Body of pancreas (tissue), 4 donors: ENCODE results near the gene TTC23L.

Experiments
- POLR2A ChIP-seq, 3 donors: fragments of 450-650 bp; IDR thresholded peaks; one replicate each; pipeline ENCODE4 v1.6.1; 2016; ENCODE audit warnings: antibody characterized with exemption in 3 of 3, mild to moderate bottlenecking in 2 of 3
- TF ChIP-seq, protein P1 (sequence below), 7 experiments: fragments of 450-650 bp in 4 of 7; fragments of 200-600 bp in 3 of 7; sonication (generic) in 3 of 7; IDR thresholded peaks; one replicate each; pipeline ENCODE4 v1.5.1; 2016 to 2019; ENCODE audit warnings: antibody characterized with exemption in 7 of 7

DNA sequence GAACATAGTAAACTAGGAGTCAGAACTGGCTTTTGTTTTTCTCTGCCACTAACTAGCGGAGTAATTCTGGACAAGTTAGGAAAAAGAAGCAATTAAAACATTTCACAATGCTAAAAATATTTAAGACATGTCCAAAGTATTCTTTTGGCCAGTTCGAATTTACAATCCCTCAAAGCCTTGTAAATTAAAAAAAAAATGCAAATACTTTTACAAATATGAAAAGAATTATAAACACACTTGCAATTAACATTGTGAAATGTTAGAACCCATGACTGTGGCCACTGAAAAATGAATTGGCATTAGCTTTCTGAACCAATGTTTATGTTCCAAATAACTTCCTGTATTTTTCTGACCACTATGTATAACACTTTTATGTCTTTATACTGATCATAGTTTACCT lies 74.1 kb downstream of the TTC23L start:
- TF ChIP-seq POLR2A (IDR thresholded peaks at IDR 0.05), result no peak
- TF ChIP-seq, protein P1, sequence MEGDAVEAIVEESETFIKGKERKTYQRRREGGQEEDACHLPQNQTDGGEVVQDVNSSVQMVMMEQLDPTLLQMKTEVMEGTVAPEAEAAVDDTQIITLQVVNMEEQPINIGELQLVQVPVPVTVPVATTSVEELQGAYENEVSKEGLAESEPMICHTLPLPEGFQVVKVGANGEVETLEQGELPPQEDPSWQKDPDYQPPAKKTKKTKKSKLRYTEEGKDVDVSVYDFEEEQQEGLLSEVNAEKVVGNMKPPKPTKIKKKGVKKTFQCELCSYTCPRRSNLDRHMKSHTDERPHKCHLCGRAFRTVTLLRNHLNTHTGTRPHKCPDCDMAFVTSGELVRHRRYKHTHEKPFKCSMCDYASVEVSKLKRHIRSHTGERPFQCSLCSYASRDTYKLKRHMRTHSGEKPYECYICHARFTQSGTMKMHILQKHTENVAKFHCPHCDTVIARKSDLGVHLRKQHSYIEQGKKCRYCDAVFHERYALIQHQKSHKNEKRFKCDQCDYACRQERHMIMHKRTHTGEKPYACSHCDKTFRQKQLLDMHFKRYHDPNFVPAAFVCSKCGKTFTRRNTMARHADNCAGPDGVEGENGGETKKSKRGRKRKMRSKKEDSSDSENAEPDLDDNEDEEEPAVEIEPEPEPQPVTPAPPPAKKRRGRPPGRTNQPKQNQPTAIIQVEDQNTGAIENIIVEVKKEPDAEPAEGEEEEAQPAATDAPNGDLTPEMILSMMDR (IDR thresholded peaks at IDR 0.05), result no peak
